ENCODE results near the gene DNAJC7.

The DNAJC7 gene

DNA sequence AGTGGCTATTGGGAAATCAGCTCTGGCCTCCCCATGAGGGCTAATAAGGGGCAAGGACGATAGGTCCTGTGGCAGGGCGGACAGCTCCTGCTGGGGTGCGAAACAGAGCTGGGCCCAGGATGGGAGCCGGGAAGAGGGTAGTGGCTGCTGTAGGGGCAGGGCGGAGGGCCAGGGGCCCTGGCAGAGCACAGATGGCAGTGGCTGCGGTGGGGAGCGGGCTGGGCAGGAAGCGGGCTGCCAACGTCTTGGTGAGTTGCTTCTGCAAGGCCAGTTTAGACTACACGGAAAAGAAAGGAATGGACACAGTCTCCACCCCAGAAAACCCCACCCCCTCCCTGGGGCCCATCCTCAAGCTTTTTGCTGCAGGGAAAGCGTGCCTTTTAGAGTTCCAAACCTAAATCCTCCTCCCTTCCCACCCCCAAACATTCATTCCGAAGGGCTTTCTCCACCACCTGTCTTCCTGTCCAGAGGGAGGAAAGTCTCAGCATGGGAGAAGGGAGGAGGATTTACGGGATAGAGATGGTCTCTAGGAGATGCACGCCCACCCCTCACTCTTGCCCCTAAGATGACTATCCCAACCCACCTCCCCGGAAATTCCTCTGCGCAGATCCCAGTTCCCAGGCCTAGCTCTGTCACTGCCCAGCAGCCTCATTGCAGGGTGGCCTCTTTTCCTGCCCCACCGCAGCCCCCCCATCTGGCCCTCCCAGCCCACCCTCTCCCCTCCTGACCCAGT lies 9.8 kb upstream of the DNAJC7 start:
- Histone ChIP-seq H3K4me3 (replicated peaks; ENCODE audit: insufficient read depth, low read length) (no peak overlapping the region), H3K27ac (replicated peaks) (peak overlapping the region; percentile 25; the same call in 1 of the 2 replicates), H3K27me3 (ENCODE audit: insufficient read depth, poor library complexity, severe bottlenecking) (no peaks in the 10 kb centered on the region)
- DNase-seq (ENCODE audit: low read depth in 1 of 2, low spot score in 1 of 2): peak in 1 of 2 experiments; percentile 63
- no peak for TF ChIP-seq GABPA (IDR thresholded peaks at IDR 0.05; ENCODE audit: low read depth)
- no peak for TF ChIP-seq SPI1 (IDR thresholded peaks at IDR 0.05; ENCODE audit: borderline replicate concordance, low read depth)
- TF ChIP-seq POLR2AphosphoS5 (IDR thresholded peaks at IDR 0.05; ENCODE audit: low read depth): 0 out of 2 replicates have a peak, but pooled peaks have one; percentile 17
- TF ChIP-seq, protein P1, sequence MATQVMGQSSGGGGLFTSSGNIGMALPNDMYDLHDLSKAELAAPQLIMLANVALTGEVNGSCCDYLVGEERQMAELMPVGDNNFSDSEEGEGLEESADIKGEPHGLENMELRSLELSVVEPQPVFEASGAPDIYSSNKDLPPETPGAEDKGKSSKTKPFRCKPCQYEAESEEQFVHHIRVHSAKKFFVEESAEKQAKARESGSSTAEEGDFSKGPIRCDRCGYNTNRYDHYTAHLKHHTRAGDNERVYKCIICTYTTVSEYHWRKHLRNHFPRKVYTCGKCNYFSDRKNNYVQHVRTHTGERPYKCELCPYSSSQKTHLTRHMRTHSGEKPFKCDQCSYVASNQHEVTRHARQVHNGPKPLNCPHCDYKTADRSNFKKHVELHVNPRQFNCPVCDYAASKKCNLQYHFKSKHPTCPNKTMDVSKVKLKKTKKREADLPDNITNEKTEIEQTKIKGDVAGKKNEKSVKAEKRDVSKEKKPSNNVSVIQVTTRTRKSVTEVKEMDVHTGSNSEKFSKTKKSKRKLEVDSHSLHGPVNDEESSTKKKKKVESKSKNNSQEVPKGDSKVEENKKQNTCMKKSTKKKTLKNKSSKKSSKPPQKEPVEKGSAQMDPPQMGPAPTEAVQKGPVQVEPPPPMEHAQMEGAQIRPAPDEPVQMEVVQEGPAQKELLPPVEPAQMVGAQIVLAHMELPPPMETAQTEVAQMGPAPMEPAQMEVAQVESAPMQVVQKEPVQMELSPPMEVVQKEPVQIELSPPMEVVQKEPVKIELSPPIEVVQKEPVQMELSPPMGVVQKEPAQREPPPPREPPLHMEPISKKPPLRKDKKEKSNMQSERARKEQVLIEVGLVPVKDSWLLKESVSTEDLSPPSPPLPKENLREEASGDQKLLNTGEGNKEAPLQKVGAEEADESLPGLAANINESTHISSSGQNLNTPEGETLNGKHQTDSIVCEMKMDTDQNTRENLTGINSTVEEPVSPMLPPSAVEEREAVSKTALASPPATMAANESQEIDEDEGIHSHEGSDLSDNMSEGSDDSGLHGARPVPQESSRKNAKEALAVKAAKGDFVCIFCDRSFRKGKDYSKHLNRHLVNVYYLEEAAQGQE (IDR thresholded peaks at IDR 0.05; ENCODE audit: insufficient replicate concordance, low read depth): no peak
- TF ChIP-seq, protein P2, sequence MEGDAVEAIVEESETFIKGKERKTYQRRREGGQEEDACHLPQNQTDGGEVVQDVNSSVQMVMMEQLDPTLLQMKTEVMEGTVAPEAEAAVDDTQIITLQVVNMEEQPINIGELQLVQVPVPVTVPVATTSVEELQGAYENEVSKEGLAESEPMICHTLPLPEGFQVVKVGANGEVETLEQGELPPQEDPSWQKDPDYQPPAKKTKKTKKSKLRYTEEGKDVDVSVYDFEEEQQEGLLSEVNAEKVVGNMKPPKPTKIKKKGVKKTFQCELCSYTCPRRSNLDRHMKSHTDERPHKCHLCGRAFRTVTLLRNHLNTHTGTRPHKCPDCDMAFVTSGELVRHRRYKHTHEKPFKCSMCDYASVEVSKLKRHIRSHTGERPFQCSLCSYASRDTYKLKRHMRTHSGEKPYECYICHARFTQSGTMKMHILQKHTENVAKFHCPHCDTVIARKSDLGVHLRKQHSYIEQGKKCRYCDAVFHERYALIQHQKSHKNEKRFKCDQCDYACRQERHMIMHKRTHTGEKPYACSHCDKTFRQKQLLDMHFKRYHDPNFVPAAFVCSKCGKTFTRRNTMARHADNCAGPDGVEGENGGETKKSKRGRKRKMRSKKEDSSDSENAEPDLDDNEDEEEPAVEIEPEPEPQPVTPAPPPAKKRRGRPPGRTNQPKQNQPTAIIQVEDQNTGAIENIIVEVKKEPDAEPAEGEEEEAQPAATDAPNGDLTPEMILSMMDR (IDR thresholded peaks at IDR 0.05; ENCODE audit: insufficient read depth, low read length): no peak

DNA sequence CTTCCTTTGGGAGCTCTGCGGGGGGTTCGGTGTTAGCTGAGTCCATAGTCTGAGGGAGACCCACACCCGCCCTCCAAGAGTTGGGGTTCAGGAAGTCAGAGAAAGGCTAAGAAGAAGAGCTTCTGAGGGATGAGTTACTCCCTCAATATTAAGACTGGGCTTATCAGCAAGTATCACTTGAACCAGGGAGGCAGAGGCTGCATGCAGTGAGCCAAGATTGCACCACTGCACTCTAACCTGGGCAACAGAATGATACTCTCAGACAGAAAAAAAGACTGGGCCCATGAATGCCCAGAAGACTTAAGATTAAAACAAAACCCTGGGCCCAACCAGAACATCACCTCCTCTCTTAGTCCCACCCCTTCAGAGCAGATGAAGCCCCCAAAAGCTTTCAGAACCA lies 8.7 kb upstream of the DNAJC7 start:
- DNase-seq (ENCODE audit: low read depth in 1 of 2, low spot score in 1 of 2): no peak
- H3K27me3 ChIP-seq (ENCODE audit: insufficient read depth, poor library complexity, severe bottlenecking): no peaks in the 10 kb centered on the region
- H3K4me3 ChIP-seq (replicated peaks; ENCODE audit: insufficient read depth, low read length): no peak overlapping the region
- peak overlapping the region; percentile 25 for H3K27ac ChIP-seq (replicated peaks)
- TF ChIP-seq, protein P1 (IDR thresholded peaks at IDR 0.05; ENCODE audit: insufficient replicate concordance, low read depth): no peak
- TF ChIP-seq, protein P2 (IDR thresholded peaks at IDR 0.05; ENCODE audit: insufficient read depth, low read length): no peak
- TF ChIP-seq GABPA (IDR thresholded peaks at IDR 0.05; ENCODE audit: low read depth) (no peak), POLR2AphosphoS5 (IDR thresholded peaks at IDR 0.05; ENCODE audit: low read depth) (no peak), SPI1 (IDR thresholded peaks at IDR 0.05; ENCODE audit: borderline replicate concordance, low read depth) (no peak)

DNA sequence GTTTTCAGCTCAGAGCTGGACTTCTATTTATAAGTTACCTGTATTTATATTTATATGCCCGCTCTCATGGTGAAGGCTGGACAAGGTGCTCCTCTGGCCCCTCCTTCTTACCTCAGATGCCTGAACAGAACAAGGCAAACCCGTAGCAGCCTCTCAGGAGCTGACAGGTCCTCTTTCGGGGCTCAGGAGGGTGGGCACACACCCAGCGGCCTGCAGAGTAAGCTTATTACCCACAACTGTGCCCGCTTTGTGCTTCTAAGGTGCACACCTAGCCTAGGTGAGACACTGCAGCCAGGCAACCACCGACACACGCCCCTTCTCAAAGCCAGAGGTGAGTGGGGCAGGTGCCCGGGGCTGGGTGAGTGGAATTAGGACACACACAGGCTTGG lies 7.9 kb upstream of the DNAJC7 start:
- no peaks in the 10 kb centered on the region for H3K27me3 ChIP-seq (ENCODE audit: insufficient read depth, poor library complexity, severe bottlenecking)
- no peak overlapping the region for H3K4me3 ChIP-seq (replicated peaks; ENCODE audit: insufficient read depth, low read length)
- peak overlapping the region; percentile 73 for H3K27ac ChIP-seq (replicated peaks)
- TF ChIP-seq SPI1 (IDR thresholded peaks at IDR 0.05; ENCODE audit: borderline replicate concordance, low read depth) (no peak), POLR2AphosphoS5 (IDR thresholded peaks at IDR 0.05; ENCODE audit: low read depth) (no peak)
- TF ChIP-seq, protein P1 (IDR thresholded peaks at IDR 0.05; ENCODE audit: insufficient replicate concordance, low read depth): no peak
- no peak for DNase-seq (ENCODE audit: low read depth in 1 of 2, low spot score in 1 of 2)

Data from HL-60 (cell line).